Kasumi-1 (cell line): ENCODE measurements around the gene ZNF879.

Source experiments
- DNase-seq, 2 experiments: peaks; one replicate each; lab custom pipeline; 2025; lab: John Stamatoyannopoulos, UW

ZNF879 gene

DNA sequence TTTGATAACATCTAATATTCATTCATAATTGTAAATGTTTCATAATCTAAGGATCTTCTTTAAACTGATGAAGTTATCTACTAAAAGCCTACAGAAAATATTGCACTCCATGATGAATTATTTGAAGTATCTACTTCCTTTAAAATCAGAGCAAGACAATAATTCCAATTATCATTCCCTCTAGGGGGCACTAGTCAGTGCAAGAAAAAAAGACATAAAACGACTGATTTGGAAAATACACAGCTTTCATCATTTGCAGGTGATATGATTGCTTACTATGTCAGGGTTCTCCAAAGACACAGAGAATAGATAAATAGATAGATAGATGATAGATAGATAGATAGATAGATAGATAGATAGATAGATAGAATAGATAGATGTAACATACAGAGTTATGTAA lies 14.9 kb upstream of the ZNF879 start:
- no peak for DNase-seq

DNA sequence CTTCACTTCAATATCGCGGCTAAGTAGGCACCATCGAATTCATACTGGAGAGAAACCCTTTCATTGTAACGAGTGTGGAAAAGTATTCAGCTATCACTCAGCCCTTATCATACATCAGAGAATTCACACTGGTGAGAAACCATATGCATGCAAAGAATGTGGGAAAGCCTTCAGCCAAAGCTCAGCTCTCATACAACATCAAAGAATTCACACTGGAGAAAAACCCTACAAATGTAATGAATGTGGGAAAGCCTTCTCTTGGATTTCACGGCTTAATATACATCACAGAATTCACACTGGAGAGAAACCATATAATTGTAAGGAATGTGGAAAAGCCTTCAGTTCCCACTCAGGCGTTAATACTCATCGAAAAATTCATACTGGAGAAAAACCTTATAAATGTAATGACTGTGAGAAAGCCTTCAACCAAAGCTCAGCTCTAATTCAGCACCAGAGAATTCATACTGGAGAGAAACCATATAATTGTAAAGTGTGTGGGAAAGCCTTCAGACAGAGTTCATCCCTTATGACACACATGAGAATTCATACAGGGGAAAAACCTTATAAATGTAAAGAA lies 9.5 kb downstream of the ZNF879 start:
- DNase-seq: no peak

DNA sequence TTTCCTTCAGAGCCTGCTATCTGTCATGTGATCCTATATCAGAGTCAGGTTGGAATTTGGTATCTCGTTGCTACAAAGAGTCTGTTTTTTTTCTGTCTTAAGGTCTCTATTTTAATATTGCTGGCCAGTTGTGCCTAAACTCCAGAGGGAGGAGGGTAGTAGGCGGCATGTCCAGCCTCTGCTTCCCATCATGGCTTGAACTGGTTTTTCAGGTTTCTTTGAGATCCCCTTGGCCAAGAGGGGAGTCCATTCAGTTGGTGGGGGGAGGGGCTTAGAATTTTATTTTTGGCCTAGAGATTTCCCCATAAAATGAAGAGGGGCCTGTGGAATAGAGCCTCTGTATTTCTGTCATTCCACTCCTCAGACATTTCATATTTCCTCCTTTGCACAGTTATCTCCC lies 21.2 kb downstream of the ZNF879 start:
- no peak for DNase-seq

DNA sequence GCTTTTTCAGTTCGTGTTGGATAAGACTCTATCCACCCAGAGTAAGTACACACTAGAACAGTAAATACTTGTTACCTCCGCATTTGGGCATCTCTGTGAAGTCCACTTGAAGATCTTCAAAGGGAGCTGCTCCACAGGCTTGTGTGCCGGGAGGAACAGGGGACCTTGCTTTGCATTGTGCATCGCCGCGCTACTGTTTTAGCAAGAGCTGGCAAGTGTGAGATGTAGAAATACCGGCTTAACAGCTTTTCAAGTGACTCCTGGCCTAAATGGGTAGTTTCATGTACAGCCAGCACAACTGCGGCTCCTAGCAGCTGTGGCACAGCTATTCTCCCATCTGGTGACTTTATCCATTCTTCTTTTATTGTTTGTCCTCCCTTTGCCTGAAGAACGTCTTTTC lies 28.2 kb downstream of the ZNF879 start:
- DNase-seq: no peak

DNA sequence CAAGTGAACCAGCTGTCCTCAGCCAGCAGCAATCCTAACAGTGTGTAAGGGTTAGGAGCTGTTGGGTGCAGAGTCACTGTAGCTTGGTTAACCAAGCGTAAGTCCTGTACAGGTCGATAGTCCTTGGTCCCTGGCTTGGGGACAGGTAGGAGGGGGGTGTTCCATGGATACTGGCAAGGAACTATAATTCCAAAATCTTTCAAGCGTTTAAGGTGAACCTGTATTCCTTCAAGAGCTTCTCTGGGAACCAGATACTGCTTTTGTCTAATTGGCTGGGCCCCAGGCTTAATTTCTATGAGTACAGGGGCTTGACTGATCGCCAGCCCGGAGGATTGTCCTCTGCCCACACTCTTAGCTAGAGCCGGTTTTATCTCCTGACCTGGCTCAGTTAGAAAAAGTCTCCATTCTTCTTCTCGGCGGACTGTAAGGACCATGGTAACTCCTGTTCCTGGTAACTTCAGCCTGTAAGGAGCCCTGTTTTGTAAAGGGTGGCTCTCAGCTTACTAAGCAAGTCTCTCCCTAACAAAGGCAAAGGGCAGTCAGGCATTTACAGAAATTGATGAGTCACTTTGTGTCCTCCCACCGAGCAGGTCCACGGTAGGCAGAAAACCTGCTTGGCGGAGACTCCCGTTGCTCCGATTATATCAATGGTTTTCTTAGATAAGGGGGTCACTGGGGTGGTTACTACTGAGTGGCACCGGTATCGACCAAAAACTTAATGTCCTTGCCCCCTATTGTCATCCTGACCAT lies 30.6 kb downstream of the ZNF879 start:
- no peak for DNase-seq

DNA sequence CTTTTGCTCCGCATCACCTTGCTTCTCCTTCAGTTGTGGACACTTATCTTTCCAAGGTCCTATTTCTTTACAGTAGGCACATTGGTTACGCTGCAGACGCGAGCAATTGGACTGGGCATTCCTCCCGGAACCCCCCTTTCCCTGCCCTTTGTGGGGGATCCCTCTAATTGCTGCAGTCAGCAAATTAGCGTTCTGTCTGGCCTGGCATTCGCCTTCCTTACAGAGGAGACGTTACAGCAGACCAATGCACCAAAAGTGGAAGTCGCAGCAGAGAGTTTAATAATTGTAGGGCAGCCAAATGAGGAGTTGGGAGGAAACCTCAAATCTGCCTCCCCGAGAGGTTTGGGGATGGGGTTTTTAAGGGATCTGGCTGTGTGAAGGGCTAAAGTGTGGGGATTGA lies 31.3 kb downstream of the ZNF879 start:
- no peak for DNase-seq

DNA sequence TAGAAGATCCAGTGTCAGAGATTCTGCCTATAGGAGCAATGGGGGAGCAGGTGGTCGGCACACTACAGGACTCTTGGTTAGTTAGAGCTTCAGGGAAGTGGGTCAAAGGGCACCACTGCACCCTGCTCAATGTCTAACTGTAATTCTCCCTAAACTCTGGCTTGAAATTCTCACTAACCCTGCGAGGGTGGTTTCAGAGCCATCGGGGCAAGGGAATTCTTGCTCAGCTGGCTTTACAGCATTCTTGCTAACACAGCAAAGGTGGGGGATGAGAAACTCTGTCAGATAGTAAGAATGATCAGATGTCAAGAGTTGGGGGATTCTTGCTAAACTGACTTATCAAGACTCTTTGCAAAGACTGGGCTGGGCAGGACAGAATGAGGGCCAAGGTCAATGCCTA lies 31.8 kb downstream of the ZNF879 start:
- DNase-seq: no peak

DNA sequence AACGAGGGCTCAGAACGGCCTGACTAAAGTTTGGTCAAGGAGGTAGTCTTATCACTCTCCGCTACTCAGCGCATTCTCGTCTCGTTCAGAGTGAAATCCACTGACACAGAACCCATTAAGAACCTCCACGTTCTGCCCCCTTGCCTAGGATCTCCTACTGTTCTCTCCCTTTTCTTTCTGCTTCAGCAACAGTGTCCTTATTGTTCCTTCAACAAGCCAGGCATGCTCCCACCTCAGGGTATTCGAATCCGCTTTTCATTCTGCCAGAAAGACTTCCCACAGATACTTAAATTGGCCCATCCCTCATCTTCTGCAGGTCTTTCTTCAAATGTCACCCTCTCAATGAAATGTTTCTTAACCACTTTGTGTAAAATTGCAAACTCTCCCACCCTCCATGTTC lies 32.2 kb downstream of the ZNF879 start:
- DNase-seq: no peak

DNA sequence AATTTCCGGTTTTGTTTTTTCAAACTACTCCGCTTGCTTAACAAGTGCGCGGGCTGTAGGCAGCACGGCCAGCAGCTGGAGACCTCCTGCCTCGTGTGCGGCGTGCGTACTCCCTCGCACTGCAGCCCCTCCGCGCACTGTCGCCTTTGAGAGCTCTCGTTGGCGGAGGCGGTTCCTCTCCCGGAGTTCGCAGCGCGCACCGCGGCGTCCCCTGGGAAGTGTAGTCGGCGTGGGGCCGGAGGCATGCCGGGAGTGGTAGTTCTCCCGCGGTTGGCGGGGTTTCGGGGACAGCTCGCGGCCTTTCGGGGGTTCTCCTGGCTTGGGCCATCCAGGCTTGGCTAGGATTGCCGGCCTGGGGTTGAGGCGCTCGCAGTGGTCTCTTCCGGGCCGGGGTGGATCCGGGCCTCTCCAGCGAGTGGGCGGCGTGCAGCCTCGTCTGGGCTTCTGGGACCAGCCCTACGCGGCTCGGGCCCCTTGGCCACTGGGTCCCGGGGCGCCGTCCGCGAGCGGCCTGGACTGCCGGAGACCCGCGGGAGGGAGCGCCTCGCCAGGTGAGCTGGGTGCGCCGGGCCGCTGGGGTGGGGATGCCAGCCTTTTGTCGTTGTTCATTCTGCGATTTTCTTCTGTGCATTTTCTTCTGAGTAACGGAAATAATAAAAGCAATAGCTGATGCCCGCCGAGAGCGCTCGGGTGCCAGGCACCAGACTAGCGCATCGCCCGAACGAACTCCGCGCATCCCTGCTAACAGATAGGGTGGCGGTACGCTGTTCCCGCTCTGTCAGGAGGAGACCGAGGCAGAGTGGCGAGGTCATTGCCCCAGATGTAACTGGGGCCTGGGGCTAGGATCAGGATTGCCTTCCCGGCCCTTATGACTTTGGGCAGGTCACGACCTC lies 36.8 kb downstream of the ZNF879 start, which contains the start of gene ZNF354C:
Gene ZNF354C (plus strand): TSS at position 258 of the 893 bp plus-strand sequence. CDS start 1,696 bp downstream, outside the sequence.
- no peak for DNase-seq

DNA sequence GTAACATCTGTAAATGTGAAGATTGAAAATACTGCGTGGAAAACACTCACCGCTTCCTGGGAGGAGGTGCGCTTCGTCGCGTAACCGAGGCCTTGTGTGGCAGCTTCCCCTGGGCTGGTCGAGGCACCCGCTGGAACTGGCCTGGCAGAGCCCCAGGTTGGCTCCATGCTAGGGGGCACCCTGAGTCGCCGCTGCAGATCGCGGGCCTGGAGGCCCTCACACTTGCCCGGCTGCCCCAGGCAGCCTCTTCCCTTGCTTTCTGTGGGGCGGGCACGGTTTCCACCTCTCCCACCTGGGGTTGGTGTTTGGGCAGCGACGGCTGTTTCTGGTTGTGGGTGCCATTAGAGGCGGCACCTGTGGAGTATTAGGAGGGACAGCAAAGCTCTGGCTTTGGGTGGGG lies 37.4 kb downstream of the ZNF879 start:
- no peak for DNase-seq

DNA sequence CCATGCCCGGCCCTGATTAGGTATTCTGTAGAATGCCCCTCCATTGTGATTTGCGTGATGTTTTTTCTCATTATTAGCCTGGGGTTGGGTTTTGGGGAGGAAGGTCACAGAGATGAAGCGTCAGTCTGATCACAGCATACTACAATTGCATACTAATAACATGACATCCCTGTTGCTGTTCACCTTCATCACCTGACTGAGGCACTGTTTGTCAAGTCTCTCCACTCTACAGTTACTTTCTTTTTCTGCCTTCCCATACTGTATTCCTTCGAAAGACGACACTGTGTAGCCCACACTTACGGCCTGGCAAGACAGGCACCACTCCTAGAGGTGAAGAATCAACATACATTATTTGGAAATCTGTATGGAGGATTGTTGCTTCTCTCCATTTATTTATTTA lies 42.1 kb downstream of the ZNF879 start:
- no peak for DNase-seq

DNA sequence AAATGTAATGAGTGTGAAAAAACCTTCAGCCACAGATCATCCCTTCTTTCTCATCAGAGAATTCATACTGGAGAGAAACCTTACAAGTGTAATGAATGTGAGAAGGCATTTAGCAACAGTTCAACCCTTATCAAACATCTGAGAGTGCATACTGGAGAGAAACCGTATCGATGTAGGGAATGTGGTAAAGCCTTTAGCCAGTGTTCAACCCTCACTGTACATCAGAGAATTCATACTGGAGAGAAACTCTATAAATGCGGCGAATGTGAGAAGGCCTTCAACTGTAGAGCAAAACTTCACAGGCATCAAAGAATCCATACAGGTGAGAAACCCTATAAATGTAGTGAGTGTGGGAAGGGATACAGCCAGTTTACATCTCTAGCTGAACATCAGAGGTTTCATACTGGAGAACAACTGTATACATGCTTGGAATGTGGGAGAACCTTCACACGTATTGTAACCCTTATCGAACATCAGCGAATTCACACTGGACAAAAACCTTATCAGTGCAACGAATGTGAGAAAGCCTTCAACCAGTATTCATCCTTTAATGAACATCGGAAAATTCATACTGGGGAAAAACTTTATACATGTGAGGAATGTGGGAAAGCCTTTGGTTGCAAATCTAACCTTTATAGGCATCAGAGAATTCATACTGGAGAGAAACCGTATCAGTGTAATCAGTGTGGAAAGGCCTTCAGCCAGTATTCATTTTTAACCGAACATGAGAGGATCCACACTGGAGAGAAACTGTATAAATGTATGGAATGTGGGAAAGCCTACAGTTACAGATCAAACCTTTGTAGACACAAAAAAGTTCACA lies 55.8 kb downstream of the ZNF879 start:
- no peak for DNase-seq

DNA sequence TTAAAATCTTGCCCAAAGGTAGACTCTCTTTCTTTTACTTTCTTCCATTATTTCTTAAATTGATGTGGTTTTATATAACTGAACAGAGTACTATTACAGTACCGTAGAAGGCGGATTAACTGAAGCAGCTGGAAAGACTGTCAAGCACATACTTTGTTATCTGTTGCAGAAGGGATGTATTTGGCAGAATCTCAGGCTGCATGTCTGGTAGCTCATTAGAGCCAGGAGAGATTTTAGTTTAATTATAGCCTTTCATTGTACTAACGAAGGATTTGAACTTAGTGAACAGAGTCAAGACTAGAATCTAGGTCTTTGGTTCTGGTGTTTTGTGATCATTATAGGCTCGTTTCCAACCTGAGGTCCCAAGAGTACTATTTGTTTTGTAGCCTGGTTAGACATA lies 57.1 kb downstream of the ZNF879 start:
- no peak for DNase-seq
